ENCODE measurements around the gene BRI3BP.

DNA sequence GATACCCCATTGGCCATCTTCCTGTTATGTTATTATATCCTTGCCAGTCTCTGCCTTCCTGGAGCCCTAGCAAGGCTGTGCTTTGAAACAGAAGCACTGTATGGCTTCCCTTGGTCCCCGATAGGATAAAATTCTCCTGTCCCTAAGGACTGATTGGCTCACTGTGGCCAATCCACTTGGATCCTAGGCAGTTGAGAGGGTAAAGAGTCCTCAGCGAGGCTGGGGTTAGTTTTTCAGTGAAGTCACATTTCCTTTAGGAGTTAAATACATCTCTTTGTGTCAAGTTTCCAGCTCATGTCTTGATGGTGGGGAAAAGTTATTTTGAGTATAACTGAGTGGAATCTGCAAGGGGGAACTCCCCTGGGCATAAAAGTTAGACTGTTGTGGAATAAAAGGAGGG, 79.1 kb downstream of the BRI3BP start:
- TF ChIP-seq, protein P1, sequence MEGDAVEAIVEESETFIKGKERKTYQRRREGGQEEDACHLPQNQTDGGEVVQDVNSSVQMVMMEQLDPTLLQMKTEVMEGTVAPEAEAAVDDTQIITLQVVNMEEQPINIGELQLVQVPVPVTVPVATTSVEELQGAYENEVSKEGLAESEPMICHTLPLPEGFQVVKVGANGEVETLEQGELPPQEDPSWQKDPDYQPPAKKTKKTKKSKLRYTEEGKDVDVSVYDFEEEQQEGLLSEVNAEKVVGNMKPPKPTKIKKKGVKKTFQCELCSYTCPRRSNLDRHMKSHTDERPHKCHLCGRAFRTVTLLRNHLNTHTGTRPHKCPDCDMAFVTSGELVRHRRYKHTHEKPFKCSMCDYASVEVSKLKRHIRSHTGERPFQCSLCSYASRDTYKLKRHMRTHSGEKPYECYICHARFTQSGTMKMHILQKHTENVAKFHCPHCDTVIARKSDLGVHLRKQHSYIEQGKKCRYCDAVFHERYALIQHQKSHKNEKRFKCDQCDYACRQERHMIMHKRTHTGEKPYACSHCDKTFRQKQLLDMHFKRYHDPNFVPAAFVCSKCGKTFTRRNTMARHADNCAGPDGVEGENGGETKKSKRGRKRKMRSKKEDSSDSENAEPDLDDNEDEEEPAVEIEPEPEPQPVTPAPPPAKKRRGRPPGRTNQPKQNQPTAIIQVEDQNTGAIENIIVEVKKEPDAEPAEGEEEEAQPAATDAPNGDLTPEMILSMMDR (conservative IDR thresholded peaks at IDR 0.05) = no peak
- TF ChIP-seq EZH2 (IDR thresholded peaks at IDR 0.05; ENCODE audit: low read depth) = no peak
